Measurements from ENCODE around the gene SLC41A3. TPM values are rescaled to one million over a fixed set of nuclear protein-coding genes. Genes with fewer than 3 reads are reported as not detected.
A peak's percentile ranks its signal among the peaks of the same experiment; 100 is the strongest.

The SLC41A3 gene
- total and polyA plus RNA-seq, 10 of the 15 experiments (the other 5 are each of a cell fraction or from before 2014, with no cell fraction given): 8.3 to 29.5 (median 16.7) TPM

DNA sequence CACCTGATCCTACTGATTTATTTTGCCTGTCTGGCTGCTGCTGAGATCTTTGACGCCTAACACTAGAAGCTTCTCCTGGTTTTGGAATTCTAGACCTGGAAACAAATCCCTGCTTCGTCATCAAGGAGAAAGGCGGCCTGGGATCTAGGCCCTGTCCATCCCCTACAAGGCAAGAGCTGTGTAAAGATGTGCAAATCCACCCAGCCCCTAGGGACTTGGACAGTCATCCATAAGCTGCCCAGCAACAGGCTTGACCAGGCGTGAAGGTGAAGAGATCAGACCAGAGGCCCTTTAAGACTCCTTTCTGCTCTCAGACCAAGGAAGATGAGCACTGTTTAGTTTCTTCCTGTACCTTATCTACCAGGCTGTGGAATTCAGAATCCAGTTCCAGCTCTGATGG lies 32.2 kb downstream of the SLC41A3 start:
- ChIA-PET POLR2A (no interaction called here), CTCF (interaction anchor here (0.8 kb wide), 1 partner anchor 8 kb away, joined by 3 read pairs; no protein-coding TSS in a partner anchor)
- no peak overlapping the region for H2AFZ ChIP-seq (ENCODE audit: control insufficient read depth, low read depth, low read length)

DNA sequence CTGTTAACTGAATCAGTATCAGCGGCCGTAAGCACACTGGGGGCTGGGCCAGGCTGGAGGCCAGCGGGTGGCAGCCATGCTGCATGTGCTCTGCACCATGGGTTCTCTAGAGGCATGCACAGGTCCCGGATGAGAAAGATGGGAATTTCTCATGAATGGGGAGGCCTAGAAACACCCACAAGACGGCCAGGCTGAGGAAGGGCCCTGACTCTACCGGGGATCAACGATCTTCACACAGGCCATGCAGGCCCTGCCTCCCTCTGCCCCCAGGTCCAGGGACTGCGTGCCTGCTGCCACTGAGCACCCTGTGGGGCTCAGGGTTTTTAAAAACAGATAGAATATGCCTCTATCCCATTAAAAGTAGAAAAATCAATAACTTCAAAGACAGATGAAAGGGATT lies 32.7 kb downstream of the SLC41A3 start:
- Histone ChIP-seq H3K27me3 (replicated peaks in 1 of 2; ENCODE audit: control insufficient read depth in 2 of 2, insufficient read depth in 2 of 2, low read length in 1 of 2) (no peaks in the 10 kb centered on the region), H2AFZ (ENCODE audit: control insufficient read depth, low read depth, low read length) (no peak overlapping the region), H3K27ac (ENCODE audit: control insufficient read depth, insufficient read depth) (no peak overlapping the region), H4K20me1 (ENCODE audit: control insufficient read depth, insufficient read depth) (no peaks in the 10 kb centered on the region), H3K9me3 (replicated peaks; ENCODE audit: control insufficient read depth, insufficient read depth, low read length) (no peaks in the 10 kb centered on the region), H3K4me3 (no peak overlapping the region), H3K4me2 (ENCODE audit: control insufficient read depth, insufficient read depth) (no peak overlapping the region), H3K79me2 (ENCODE audit: control insufficient read depth, insufficient read depth, low read length) (no peaks in the 10 kb centered on the region), H3K4me1 (ENCODE audit: control insufficient read depth, insufficient read depth, low read length) (peaks cover 9% of the 10 kb centered on the region), H3K9ac (ENCODE audit: control insufficient read depth, insufficient read depth, low read length) (no peak overlapping the region), H3K36me3 (ENCODE audit: control insufficient read depth in 2 of 2, insufficient read depth in 2 of 2, low read length in 1 of 2) (no peaks in the 10 kb centered on the region)
- RAD21 ChIA-PET (ENCODE audit: unreplicated experiment): no interaction called here
- SMC1A ChIA-PET (ENCODE audit: uncharacterized antibody, unreplicated experiment): no interaction called here
- ATAC-seq: no peak
- no peak for FAIRE-seq
- POLR2A ChIA-PET: no interaction called here
- 94% methylated on average over 8 of the region's 8 CpGs for WGBS (ENCODE audit: insufficient coverage, insufficient replicate concordance, low lambda C conversion rate, missing lambda C conversion rate)
- intact Hi-C loops (cut with micrococcal nuclease; ENCODE audit: unreplicated experiment) (no loop called here), in situ Hi-C loops (cut with MboI) (no loop called here)
- CTCF ChIA-PET: interaction anchor here (0.8 kb wide), 1 partner anchor 9 kb away, joined by 3 read pairs; no protein-coding TSS in a partner anchor
- DNase-seq (ENCODE audit: low read depth, low spot score): no peak
- BruUV-seq (replicated peaks): no TSS peak
- TF ChIP-seq BMI1 (IDR thresholded peaks at IDR 0.05; ENCODE audit: borderline replicate concordance): no peak
- TF ChIP-seq SIN3A (IDR thresholded peaks at IDR 0.05; ENCODE audit: low read depth, low read length): no peak
- TF ChIP-seq, protein P1, sequence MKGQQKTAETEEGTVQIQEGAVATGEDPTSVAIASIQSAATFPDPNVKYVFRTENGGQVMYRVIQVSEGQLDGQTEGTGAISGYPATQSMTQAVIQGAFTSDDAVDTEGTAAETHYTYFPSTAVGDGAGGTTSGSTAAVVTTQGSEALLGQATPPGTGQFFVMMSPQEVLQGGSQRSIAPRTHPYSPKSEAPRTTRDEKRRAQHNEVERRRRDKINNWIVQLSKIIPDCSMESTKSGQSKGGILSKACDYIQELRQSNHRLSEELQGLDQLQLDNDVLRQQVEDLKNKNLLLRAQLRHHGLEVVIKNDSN (IDR thresholded peaks at IDR 0.05; ENCODE audit: borderline replicate concordance, extremely low read length, insufficient read depth, low read depth, low read length): no peak
- TF ChIP-seq, protein P2, sequence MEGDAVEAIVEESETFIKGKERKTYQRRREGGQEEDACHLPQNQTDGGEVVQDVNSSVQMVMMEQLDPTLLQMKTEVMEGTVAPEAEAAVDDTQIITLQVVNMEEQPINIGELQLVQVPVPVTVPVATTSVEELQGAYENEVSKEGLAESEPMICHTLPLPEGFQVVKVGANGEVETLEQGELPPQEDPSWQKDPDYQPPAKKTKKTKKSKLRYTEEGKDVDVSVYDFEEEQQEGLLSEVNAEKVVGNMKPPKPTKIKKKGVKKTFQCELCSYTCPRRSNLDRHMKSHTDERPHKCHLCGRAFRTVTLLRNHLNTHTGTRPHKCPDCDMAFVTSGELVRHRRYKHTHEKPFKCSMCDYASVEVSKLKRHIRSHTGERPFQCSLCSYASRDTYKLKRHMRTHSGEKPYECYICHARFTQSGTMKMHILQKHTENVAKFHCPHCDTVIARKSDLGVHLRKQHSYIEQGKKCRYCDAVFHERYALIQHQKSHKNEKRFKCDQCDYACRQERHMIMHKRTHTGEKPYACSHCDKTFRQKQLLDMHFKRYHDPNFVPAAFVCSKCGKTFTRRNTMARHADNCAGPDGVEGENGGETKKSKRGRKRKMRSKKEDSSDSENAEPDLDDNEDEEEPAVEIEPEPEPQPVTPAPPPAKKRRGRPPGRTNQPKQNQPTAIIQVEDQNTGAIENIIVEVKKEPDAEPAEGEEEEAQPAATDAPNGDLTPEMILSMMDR (IDR thresholded peaks at IDR 0.05 in 2 of 3, conservative IDR thresholded peaks at IDR 0.05 in 1 of 3; ENCODE audit: control insufficient read depth in 2 of 3, extremely low read depth in 1 of 3, insufficient read depth in 1 of 3, low read depth in 3 of 3, low read length in 3 of 3): no peak
- no peak for TF ChIP-seq SMAD5 (IDR thresholded peaks at IDR 0.05; ENCODE audit: low read depth)
- TF ChIP-seq, protein P3, sequence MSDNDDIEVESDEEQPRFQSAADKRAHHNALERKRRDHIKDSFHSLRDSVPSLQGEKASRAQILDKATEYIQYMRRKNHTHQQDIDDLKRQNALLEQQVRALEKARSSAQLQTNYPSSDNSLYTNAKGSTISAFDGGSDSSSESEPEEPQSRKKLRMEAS (IDR thresholded peaks at IDR 0.05; ENCODE audit: low read depth, low read length): no peak
- no peak for TF ChIP-seq EED (IDR thresholded peaks at IDR 0.05; ENCODE audit: low read depth)
- TF ChIP-seq MTA2 (IDR thresholded peaks at IDR 0.05; ENCODE audit: low read depth): no peak
- TF ChIP-seq SIX5 (IDR thresholded peaks at IDR 0.05; ENCODE audit: low read depth, low read length, severe bottlenecking): no peak

More for the DNA sequence above, 32.2 kb downstream of the SLC41A3 start:
- no TSS peak for BruUV-seq (replicated peaks)
- ATAC-seq (0 out of 3 replicates have a peak, but pooled peaks have one; percentile 23), DNase-seq (ENCODE audit: low read depth, low spot score) (no peak), FAIRE-seq (no peak)
- H3K9me3 ChIP-seq (replicated peaks; ENCODE audit: control insufficient read depth, insufficient read depth, low read length): no peaks in the 10 kb centered on the region
- no peaks in the 10 kb centered on the region for H3K27me3 ChIP-seq (replicated peaks in 1 of 2; ENCODE audit: control insufficient read depth in 2 of 2, insufficient read depth in 2 of 2, low read length in 1 of 2)
- no peak overlapping the region for H3K4me3 ChIP-seq
- SMC1A ChIA-PET (ENCODE audit: uncharacterized antibody, unreplicated experiment): no interaction called here
- no peaks in the 10 kb centered on the region for H3K79me2 ChIP-seq (ENCODE audit: control insufficient read depth, insufficient read depth, low read length)
- peaks cover 9% of the 10 kb centered on the region for H3K4me1 ChIP-seq (ENCODE audit: control insufficient read depth, insufficient read depth, low read length)
- TF ChIP-seq BRCA1 (IDR thresholded peaks at IDR 0.05; ENCODE audit: low read depth, low read length): no peak
- TF ChIP-seq, protein P4, sequence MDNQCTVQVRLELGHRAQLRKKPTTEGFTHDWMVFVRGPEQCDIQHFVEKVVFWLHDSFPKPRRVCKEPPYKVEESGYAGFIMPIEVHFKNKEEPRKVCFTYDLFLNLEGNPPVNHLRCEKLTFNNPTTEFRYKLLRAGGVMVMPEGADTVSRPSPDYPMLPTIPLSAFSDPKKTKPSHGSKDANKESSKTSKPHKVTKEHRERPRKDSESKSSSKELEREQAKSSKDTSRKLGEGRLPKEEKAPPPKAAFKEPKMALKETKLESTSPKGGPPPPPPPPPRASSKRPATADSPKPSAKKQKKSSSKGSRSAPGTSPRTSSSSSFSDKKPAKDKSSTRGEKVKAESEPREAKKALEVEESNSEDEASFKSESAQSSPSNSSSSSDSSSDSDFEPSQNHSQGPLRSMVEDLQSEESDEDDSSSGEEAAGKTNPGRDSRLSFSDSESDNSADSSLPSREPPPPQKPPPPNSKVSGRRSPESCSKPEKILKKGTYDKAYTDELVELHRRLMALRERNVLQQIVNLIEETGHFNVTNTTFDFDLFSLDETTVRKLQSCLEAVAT (IDR thresholded peaks at IDR 0.05): no peak
- intact Hi-C loops (cut with micrococcal nuclease; ENCODE audit: unreplicated experiment) (no loop called here), in situ Hi-C loops (cut with MboI) (no loop called here)
- WGBS (ENCODE audit: insufficient coverage, insufficient replicate concordance, low lambda C conversion rate, missing lambda C conversion rate): 79% methylated on average over 4 of the region's 4 CpGs
- H4K20me1 ChIP-seq (ENCODE audit: control insufficient read depth, insufficient read depth): no peaks in the 10 kb centered on the region
- no peaks in the 10 kb centered on the region for H3K36me3 ChIP-seq (ENCODE audit: control insufficient read depth in 2 of 2, insufficient read depth in 2 of 2, low read length in 1 of 2)
- RAD21 ChIA-PET (ENCODE audit: unreplicated experiment): no interaction called here
- H3K27ac ChIP-seq (ENCODE audit: control insufficient read depth, insufficient read depth): no peak overlapping the region
- no peak overlapping the region for H3K4me2 ChIP-seq (ENCODE audit: control insufficient read depth, insufficient read depth)
- no peak overlapping the region for H3K9ac ChIP-seq (ENCODE audit: control insufficient read depth, insufficient read depth, low read length)
